Subcutaneous adipose tissue (tissue), 4 donors: ENCODE data around the gene SLC2A10. TPM values are rescaled to one million over a fixed set of nuclear protein-coding genes. Genes with fewer than 3 reads are reported as not detected.

ENCODE experiments used
- total RNA-seq, 4 donors: library from RNA; depleted of rRNA; stranded (reverse); fragments of >200 nt; gene quantifications; one replicate each; pipeline ENCODE4 v1.1.0, GENCODE V29; 2016
- TF ChIP-seq, protein P1 (sequence below): fragments of 450-650 bp; IDR thresholded peaks from one replicate; pipeline ENCODE4 v1.5.1; 2016; ENCODE audit warnings: low read depth, mild to moderate bottlenecking, control low read depth, antibody characterized with exemption, moderate library complexity

The SLC2A10 gene
- total RNA-seq, result 10 to 100 TPM in 2 of 4 donors, 1 to 10 TPM in 2; 4.4 to 14.9 (median 11.4) TPM

DNA sequence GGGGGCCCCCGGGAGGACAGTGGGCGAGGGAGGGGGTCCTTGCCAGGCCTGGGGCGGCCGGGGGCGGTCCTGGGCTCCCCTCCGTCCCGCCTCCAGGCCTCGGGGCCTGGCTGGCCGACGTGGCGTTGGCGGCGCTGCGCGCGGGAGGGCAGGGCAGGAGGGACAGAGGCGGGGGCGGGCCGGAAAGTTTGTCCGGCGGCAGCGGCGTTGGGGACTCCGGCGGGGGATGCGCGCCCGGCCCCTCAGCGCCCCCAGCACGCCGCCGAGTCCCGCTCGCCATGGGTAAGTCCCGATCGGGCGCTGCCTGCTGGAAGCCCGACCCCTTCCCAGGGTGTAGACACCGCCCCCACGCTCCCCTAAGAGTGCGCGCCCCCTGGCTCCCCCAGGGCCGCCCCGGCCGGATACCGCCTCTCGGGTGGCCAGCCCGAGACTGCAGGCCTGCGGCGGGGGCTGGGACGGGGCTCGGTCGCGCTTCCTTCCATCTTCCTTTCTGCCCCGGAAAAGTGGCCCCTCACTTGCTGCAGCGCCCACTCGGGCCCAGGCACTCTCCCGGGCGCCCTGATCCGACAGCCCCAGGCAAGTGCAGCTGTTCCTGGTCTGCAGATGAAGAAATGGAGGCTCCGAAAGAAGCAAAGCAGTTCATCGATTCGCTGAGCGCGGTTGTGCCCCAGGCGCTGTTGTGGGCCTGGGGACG is at the start of gene SLC2A10:
Gene SLC2A10 (plus strand): TSS at position 191 of the 694 bp plus-strand sequence. CDS start 88 bp downstream, at position 279.
- TF ChIP-seq, protein P1, sequence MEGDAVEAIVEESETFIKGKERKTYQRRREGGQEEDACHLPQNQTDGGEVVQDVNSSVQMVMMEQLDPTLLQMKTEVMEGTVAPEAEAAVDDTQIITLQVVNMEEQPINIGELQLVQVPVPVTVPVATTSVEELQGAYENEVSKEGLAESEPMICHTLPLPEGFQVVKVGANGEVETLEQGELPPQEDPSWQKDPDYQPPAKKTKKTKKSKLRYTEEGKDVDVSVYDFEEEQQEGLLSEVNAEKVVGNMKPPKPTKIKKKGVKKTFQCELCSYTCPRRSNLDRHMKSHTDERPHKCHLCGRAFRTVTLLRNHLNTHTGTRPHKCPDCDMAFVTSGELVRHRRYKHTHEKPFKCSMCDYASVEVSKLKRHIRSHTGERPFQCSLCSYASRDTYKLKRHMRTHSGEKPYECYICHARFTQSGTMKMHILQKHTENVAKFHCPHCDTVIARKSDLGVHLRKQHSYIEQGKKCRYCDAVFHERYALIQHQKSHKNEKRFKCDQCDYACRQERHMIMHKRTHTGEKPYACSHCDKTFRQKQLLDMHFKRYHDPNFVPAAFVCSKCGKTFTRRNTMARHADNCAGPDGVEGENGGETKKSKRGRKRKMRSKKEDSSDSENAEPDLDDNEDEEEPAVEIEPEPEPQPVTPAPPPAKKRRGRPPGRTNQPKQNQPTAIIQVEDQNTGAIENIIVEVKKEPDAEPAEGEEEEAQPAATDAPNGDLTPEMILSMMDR, result no peak

DNA sequence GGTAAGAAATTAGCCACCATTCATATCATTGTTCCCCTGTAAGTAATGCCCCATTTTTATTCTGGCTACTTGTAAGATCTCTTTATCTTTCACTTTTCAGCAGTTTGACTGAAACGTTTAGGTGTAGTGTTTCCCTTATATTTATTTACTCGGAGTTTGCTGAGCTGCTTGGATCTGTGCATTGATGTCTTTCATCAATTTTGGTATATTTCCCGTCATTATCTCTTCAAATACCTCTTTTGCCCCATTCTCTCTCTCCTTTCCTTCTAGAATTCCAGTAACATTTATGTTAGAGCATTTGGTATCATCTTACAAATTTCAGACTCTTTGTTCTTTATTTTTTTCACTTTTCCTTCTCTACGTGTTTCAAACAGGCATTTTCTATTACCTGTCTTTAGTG is 49.0 kb upstream of the SLC2A10 start:
- TF ChIP-seq, protein P1, result no peak

DNA sequence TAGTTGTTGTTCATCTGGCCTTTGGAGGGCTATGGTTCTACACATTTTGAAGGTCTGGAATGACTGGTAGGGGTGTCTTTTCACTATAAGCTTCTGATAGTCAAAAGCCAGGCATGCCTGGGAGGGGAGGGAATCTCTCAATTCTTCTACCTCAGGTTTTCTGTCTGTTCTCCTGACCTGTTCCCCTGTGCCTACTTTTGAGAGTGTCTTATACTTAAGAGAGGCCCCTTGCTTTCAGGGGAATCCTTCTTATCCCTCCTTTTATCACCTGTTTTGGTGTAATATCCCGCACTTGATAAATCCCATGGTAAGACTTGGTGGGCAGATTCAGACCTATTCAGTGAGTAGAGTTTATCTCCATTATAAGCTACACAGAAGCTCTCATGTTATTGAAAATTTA is 47.8 kb upstream of the SLC2A10 start:
- TF ChIP-seq, protein P1, result no peak

- TF ChIP-seq, protein P1, result no peak
Observed at GRCh38 chr20:46663531-46663930, 45.9 kb upstream of the SLC2A10 start.

- TF ChIP-seq, protein P1, result no peak
Observed at GRCh38 chr20:46665602-46666001, 43.8 kb upstream of the SLC2A10 start.

GRCh38 chr20:46666306-46666705 is 43.1 kb upstream of the SLC2A10 start:
- TF ChIP-seq, protein P1, result no peak

DNA sequence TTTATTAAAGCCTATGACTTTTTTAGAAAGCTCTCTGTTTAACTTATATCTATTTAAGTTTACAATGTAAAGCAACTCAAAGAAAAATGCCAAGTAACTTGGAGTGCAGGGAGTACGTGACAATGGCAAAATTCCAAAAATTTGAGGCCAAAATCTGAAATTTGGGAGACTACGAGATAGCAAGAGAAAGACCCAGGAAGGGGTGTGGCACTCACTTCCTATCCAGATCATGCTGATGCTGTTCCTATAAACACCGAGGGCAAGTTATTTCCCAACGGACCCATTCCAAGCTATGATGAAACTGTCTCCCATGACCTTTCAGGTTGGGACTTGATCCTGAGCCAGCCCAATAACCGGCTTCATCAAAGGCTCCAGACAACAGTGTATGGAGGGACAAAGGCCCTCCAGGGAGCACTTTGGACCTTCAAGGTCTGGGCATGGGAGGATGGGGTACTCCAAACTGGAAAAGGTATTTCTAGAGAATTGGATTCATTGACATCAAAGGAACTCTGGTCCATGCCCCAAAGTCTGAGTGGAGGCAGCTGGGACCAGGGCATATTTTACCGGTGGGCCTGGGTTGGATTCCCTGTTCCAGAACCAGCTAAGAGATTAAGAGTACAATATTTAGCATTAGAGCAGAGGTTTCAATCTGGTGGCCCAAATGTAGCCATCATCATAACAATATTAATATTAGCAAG is 42.5 kb upstream of the SLC2A10 start:
- TF ChIP-seq, protein P1, result no peak
